GM12878 (cell line): ENCODE data around the gene SCNN1G. TPM values are rescaled to one million over a fixed set of nuclear protein-coding genes. Genes with fewer than 3 reads are reported as not detected.
A peak's percentile ranks its signal among the peaks of the same experiment; 100 is the strongest.

ENCODE experiments used
- ATAC-seq: fragments of 200-7000 bp; cut with Tn5 transposase; 3 replicates; pipeline ENCODE4 v1.9.1; 2020; ENCODE audit warnings: mild to moderate bottlenecking, moderate library complexity
- BruUV-seq: library from RNA; stranded (reverse); fragments of 400-500 nt; replicated peaks from 2 replicates; lab custom pipeline; 2021; lab: Mats Ljungman, UMichigan
- CTCF ChIA-PET: fragments of 300-600 bp; sonication (Branson Sonifier 250); formaldehyde crosslinking; extraction: SDS; loops from one replicate; lab custom pipeline; 2021; ENCODE audit warnings: inconsistent platforms; lab: Yijun Ruan, JAX
- POLR2A ChIA-PET: fragments of 350-600 bp; formaldehyde crosslinking; extraction: SDS; loops from one replicate; lab custom pipeline; 2021; ENCODE audit warnings: inconsistent platforms; lab: Charles Lee
- RAD21 ChIA-PET: fragments of 300-600 bp; sonication (Branson Sonifier 250); formaldehyde crosslinking; loops from one replicate; lab custom pipeline; 2023; ENCODE audit warnings: antibody characterized with exemption; ENCODE audit not compliant: unreplicated experiment; lab: Charles Lee
- SMC1A ChIA-PET: fragments of 300-600 bp; sonication (Branson Sonifier 250); formaldehyde crosslinking; loops from one replicate; lab custom pipeline; 2023; ENCODE audit not compliant: unreplicated experiment, uncharacterized antibody; lab: Charles Lee
- DNase-seq: peaks from one replicate; pipeline ENCODE4 v3.0.0-alpha.2; 2011; ENCODE audit warnings: low read depth, low spot score
- FAIRE-seq: peaks from 3 replicates; lab custom pipeline; 2011; peaks lifted over from hg19 to GRCh38; lab: Jason Lieb, UNC
- H2AFZ ChIP-seq: 2 replicates; pipeline ENCODE4 v1.6.0; 2011; ENCODE audit warnings: low read depth, low read length, control low read depth; ENCODE audit not compliant: control insufficient read depth
- H3K27ac ChIP-seq: 2 replicates; pipeline ENCODE4 v1.5.1; 2011; ENCODE audit warnings: control low read depth; ENCODE audit not compliant: control insufficient read depth, insufficient read depth
- H3K27me3 ChIP-seq, 2 experiments: replicated peaks in 1 of 2; 2 replicates each; pipeline versions ENCODE4 v1.6.0 to v1.6.1; 2011; ENCODE audit warnings: low read length in 1 of 2; ENCODE audit not compliant: control insufficient read depth in 2 of 2, insufficient read depth in 2 of 2
- H3K36me3 ChIP-seq, 2 experiments: 2 replicates each; pipeline ENCODE4 v1.5.1; 2011; ENCODE audit warnings: low read length in 1 of 2; ENCODE audit not compliant: control insufficient read depth in 2 of 2, insufficient read depth in 2 of 2
- H3K4me1 ChIP-seq: 2 replicates; pipeline ENCODE4 v1.6.1; 2011; ENCODE audit warnings: mild to moderate bottlenecking, low read length, moderate library complexity, mixed read lengths; ENCODE audit not compliant: control insufficient read depth, insufficient read depth
- H3K4me2 ChIP-seq: 2 replicates; pipeline ENCODE4 v1.6.0; 2011; ENCODE audit warnings: control low read depth; ENCODE audit not compliant: control insufficient read depth, insufficient read depth
- H3K4me3 ChIP-seq: fragments of 200-600 bp; sonication (generic); 2 replicates; pipeline ENCODE4 v1.5.1; 2016
- H3K79me2 ChIP-seq: 2 replicates; pipeline ENCODE4 v1.6.0; 2011; ENCODE audit warnings: low read length; ENCODE audit not compliant: control insufficient read depth, insufficient read depth
- H3K9ac ChIP-seq: 2 replicates; pipeline ENCODE4 v1.8.0; 2011; ENCODE audit warnings: low read length, control low read depth, mixed read lengths; ENCODE audit not compliant: control insufficient read depth, insufficient read depth
- H3K9me3 ChIP-seq: replicated peaks from 3 replicates; pipeline ENCODE4 v1.5.1; 2011; ENCODE audit warnings: mild to moderate bottlenecking, low read length; ENCODE audit not compliant: control insufficient read depth, insufficient read depth
- H4K20me1 ChIP-seq: 2 replicates; pipeline ENCODE4 v1.6.0; 2011; ENCODE audit not compliant: control insufficient read depth, insufficient read depth
- ASH2L ChIP-seq: fragments of 300-600, 200-600 bp; sonication (generic); IDR thresholded peaks from 2 replicates; pipeline ENCODE4 v1.6.1; 2017; ENCODE audit warnings: low read depth, mild to moderate bottlenecking, borderline replicate concordance
- CREB1 ChIP-seq: IDR thresholded peaks from 2 replicates; pipeline ENCODE4 v1.6.1; 2012; ENCODE audit warnings: low read depth, mild to moderate bottlenecking, inconsistent platforms
- CREM ChIP-seq: IDR thresholded peaks from 2 replicates; pipeline ENCODE4 v1.6.1; 2014; ENCODE audit warnings: antibody characterized with exemption, low read depth
- FOS ChIP-seq: IDR thresholded peaks from 3 replicates; pipeline ENCODE4 v1.6.1; 2011; ENCODE audit warnings: borderline replicate concordance; ENCODE audit not compliant: insufficient read length; ENCODE audit errors: extremely low read depth
- TBL1XR1 ChIP-seq: IDR thresholded peaks from 2 replicates; pipeline ENCODE4 v1.6.1; 2012; ENCODE audit warnings: low read depth, low read length, improper control_type of control experiment
- WGBS: methylation state at CpG from one replicate; pipeline ENCODE4 v1.1.6; 2016; ENCODE audit warnings: low lambda C conversion rate; ENCODE audit not compliant: insufficient replicate concordance, insufficient coverage; ENCODE audit errors: missing lambda C conversion rate; 5-methylcytosine and 5-hydroxymethylcytosine counted together
- in situ Hi-C: fragments of 300-500 bp; cut with MboI; formaldehyde crosslinking; loops from 9 replicates; pipeline ENCODE4 v1.14.3; 2018; ENCODE audit warnings: mixed read lengths
- intact Hi-C: fragments of 100-400 bp; cut with micrococcal nuclease; formaldehyde crosslinking; loops from one replicate; pipeline ENCODE4 v1.14.2; 2022; ENCODE audit not compliant: unreplicated experiment
- polyA plus RNA-seq, 11 experiments: library from polyadenylated mRNA; depleted of rRNA in 4 of 11; unstranded in 6 of 11; stranded (reverse) in 5 of 11; fragments of >200 nt; fragmentation: Nextera tagmentation in 4 of 11; fragmentation: Illumina TruSeq in 1 of 11; extraction: Ambion mirVana in 4 of 11; extraction: Trizol in 1 of 11; gene quantifications; 1 replicate in 1 of 11; 2 replicates in 10 of 11; pipeline versions ENCODE4 v1.2.1 to v1.2.3, GENCODE V29; 2011 to 2016; ENCODE audit warnings: inconsistent platforms in 2 of 11, missing spikeins in 2 of 11, low read depth in 1 of 11
- total RNA-seq, 4 experiments: library from RNA; depleted of rRNA in 3 of 4; stranded (reverse); fragments of >200 nt in 3 of 4; fragmentation: Illumina TruSeq in 1 of 4; extraction: Trizol in 1 of 4; gene quantifications; 2 replicates each; pipeline versions ENCODE4 v1.2.1 to v1.2.3, GENCODE V29; 2013 to 2021
- TF ChIP-seq, protein P1 (sequence below): fragments of 450-650 bp; IDR thresholded peaks from 2 replicates; pipeline ENCODE4 v1.6.1; 2016; ENCODE audit warnings: mild to moderate bottlenecking
- TF ChIP-seq, protein P2 (sequence below): fragments of 150-350 bp; IDR thresholded peaks from 2 replicates; pipeline ENCODE4 v1.6.1; 2016; ENCODE audit warnings: low read depth, low read length

Gene SCNN1G
- total and polyA plus RNA-seq, 10 of the 15 experiments (the other 5 are each of a cell fraction or from before 2014, with no cell fraction given): 0.04 to 0.86 (median 0.08) TPM; not detected in 5

- DNase-seq (no peak), FAIRE-seq (no peak), ATAC-seq (no peak)
- H3K4me1 ChIP-seq: no peaks in the 10 kb centered on the region; the same call in 1 of the 2 replicates
- no peak overlapping the region for H3K27ac ChIP-seq
- POLR2A ChIA-PET: interaction anchor here (0.6 kb wide), 1 partner anchor 159 kb away, joined by 3 read pairs; no protein-coding TSS in a partner anchor
- H3K9me3 ChIP-seq: no peaks in the 10 kb centered on the region
- CTCF ChIA-PET: interaction anchor here (0.7 to 1.8 kb wide), 4 partner anchors 8 to 794 kb away, joined by 3 to 5 read pairs (median 4); no protein-coding TSS in a partner anchor
- SMC1A ChIA-PET: interaction anchor here (0.7 to 0.9 kb wide), 3 partner anchors 19 to 24 kb away, joined by 4 to 5 read pairs (median 4); no protein-coding TSS in a partner anchor
- no peak overlapping the region for H2AFZ ChIP-seq
- no peak overlapping the region for H3K9ac ChIP-seq
- WGBS: 97% methylated on average over 17 of the region's 17 CpGs
- no peaks in the 10 kb centered on the region for H3K27me3 ChIP-seq
- H3K4me2 ChIP-seq: peak overlapping the region; percentile 59
- intact Hi-C loops: no loop called here
- 0 out of 2 replicates have a peak overlapping the region, but pooled peaks have one; percentile 79 for H3K4me3 ChIP-seq
- no TSS peak for BruUV-seq
- TF ChIP-seq CREB1 (no peak), FOS (no peak), CREM (no peak), ASH2L (no peak), TBL1XR1 (no peak)
- TF ChIP-seq, protein P1, sequence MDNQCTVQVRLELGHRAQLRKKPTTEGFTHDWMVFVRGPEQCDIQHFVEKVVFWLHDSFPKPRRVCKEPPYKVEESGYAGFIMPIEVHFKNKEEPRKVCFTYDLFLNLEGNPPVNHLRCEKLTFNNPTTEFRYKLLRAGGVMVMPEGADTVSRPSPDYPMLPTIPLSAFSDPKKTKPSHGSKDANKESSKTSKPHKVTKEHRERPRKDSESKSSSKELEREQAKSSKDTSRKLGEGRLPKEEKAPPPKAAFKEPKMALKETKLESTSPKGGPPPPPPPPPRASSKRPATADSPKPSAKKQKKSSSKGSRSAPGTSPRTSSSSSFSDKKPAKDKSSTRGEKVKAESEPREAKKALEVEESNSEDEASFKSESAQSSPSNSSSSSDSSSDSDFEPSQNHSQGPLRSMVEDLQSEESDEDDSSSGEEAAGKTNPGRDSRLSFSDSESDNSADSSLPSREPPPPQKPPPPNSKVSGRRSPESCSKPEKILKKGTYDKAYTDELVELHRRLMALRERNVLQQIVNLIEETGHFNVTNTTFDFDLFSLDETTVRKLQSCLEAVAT: peak; percentile 47; the same call in 1 of the 2 replicates
- TF ChIP-seq, protein P2, sequence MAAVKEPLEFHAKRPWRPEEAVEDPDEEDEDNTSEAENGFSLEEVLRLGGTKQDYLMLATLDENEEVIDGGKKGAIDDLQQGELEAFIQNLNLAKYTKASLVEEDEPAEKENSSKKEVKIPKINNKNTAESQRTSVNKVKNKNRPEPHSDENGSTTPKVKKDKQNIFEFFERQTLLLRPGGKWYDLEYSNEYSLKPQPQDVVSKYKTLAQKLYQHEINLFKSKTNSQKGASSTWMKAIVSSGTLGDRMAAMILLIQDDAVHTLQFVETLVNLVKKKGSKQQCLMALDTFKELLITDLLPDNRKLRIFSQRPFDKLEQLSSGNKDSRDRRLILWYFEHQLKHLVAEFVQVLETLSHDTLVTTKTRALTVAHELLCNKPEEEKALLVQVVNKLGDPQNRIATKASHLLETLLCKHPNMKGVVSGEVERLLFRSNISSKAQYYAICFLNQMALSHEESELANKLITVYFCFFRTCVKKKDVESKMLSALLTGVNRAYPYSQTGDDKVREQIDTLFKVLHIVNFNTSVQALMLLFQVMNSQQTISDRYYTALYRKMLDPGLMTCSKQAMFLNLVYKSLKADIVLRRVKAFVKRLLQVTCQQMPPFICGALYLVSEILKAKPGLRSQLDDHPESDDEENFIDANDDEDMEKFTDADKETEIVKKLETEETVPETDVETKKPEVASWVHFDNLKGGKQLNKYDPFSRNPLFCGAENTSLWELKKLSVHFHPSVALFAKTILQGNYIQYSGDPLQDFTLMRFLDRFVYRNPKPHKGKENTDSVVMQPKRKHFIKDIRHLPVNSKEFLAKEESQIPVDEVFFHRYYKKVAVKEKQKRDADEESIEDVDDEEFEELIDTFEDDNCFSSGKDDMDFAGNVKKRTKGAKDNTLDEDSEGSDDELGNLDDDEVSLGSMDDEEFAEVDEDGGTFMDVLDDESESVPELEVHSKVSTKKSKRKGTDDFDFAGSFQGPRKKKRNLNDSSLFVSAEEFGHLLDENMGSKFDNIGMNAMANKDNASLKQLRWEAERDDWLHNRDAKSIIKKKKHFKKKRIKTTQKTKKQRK: no peak
- RAD21 ChIA-PET: interaction anchor here (0.6 kb wide), 1 partner anchor 1127 kb away, joined by 3 read pairs; no protein-coding TSS in a partner anchor
- H4K20me1 ChIP-seq: no peaks in the 10 kb centered on the region
- H3K79me2 ChIP-seq: peaks cover 13% of the 10 kb centered on the region
- in situ Hi-C loops: no loop called here
- H3K36me3 ChIP-seq: no peaks in the 10 kb centered on the region
These were observed 35.5 kb upstream of the SCNN1G start for GRCh38 chr16:23146877-23147601.
